Keratinocyte (primary cell): ENCODE measurements around the gene SNX30. TPM values are rescaled to one million over a fixed set of nuclear protein-coding genes. Genes with fewer than 3 reads are reported as not detected.
A peak's percentile ranks its signal among the peaks of the same experiment; 100 is the strongest.

Experiments
- DNase-seq: peaks from one replicate; pipeline ENCODE4 v3.0.0-alpha.2; 2011; ENCODE audit warnings: low read depth, missing footprints, low spot score
- FAIRE-seq: peaks from 2 replicates; lab custom pipeline; 2011; peaks lifted over from hg19 to GRCh38; lab: Jason Lieb, UNC
- H2AFZ ChIP-seq: 2 replicates; pipeline ENCODE4 v1.6.0; 2012; ENCODE audit warnings: low read length, control low read depth, inconsistent platforms; ENCODE audit not compliant: control insufficient read depth
- H3K27ac ChIP-seq: 2 replicates; pipeline ENCODE4 v1.5.1; 2011; ENCODE audit warnings: low read length; ENCODE audit not compliant: control insufficient read depth, insufficient read depth
- H3K27me3 ChIP-seq: 3 replicates; pipeline ENCODE4 v1.6.0; 2011; ENCODE audit warnings: low read length; ENCODE audit not compliant: control insufficient read depth, insufficient read depth; ENCODE audit errors: extremely low read depth
- H3K36me3 ChIP-seq, 2 experiments: 2 replicates in 1 of 2; 3 replicates in 1 of 2; pipeline ENCODE4 v1.5.1; 2011; ENCODE audit warnings: low read length in 2 of 2, mild to moderate bottlenecking in 1 of 2; ENCODE audit not compliant: control insufficient read depth in 2 of 2, insufficient read depth in 2 of 2; ENCODE audit errors: extremely low read depth in 1 of 2
- H3K4me1 ChIP-seq: 3 replicates; pipeline ENCODE4 v1.5.1; 2011; ENCODE audit warnings: low read length; ENCODE audit not compliant: control insufficient read depth, insufficient read depth; ENCODE audit errors: extremely low read depth
- H3K4me2 ChIP-seq: 3 replicates; pipeline ENCODE4 v1.6.0; 2011; ENCODE audit warnings: low read depth, low read length; ENCODE audit not compliant: control insufficient read depth, insufficient read depth; ENCODE audit errors: extremely low read depth
- H3K4me3 ChIP-seq, 3 experiments: fragments of 200-600 bp in 1 of 3; sonication (generic) in 1 of 3; 2 replicates in 2 of 3; 3 replicates in 1 of 3; pipeline ENCODE4 v1.5.1; 2011 to 2016; ENCODE audit warnings: low read length in 3 of 3, mild to moderate bottlenecking in 3 of 3, control low read depth in 2 of 3, inconsistent platforms in 1 of 3, low read depth in 1 of 3, mixed read lengths in 1 of 3, mixed run types in 1 of 3, moderate library complexity in 1 of 3; ENCODE audit not compliant: control insufficient read depth in 2 of 3, insufficient read depth in 2 of 3; ENCODE audit errors: extremely low read depth in 1 of 3
- H3K79me2 ChIP-seq: 2 replicates; pipeline ENCODE4 v1.6.0; 2012; ENCODE audit warnings: low read length; ENCODE audit not compliant: control insufficient read depth, insufficient read depth
- H3K9ac ChIP-seq: 3 replicates; pipeline ENCODE4 v1.6.0; 2011; ENCODE audit warnings: low read length; ENCODE audit not compliant: control insufficient read depth, insufficient read depth; ENCODE audit errors: extremely low read depth
- H3K9me1 ChIP-seq: 3 replicates; pipeline ENCODE4 v1.6.0; 2011; ENCODE audit warnings: low read length; ENCODE audit not compliant: control insufficient read depth, insufficient read depth; ENCODE audit errors: extremely low read depth
- H3K9me3 ChIP-seq: 2 replicates; pipeline ENCODE4 v1.5.1; 2012; ENCODE audit warnings: low read depth, low read length; ENCODE audit not compliant: control insufficient read depth
- H4K20me1 ChIP-seq: 3 replicates; pipeline ENCODE4 v1.6.0; 2011; ENCODE audit warnings: low read length; ENCODE audit not compliant: control insufficient read depth, insufficient read depth; ENCODE audit errors: extremely low read depth
- EZH2 ChIP-seq: IDR thresholded peaks from one replicate; pipeline ENCODE4 v1.6.1; 2012; ENCODE audit warnings: inconsistent platforms, mild to moderate bottlenecking, low read length, moderate library complexity
- dilution Hi-C: fragments of 300-500 bp; cut with MboI; formaldehyde crosslinking; loops from one replicate; pipeline ENCODE4 v1.7.0; 2020; ENCODE audit warnings: low sequenced_read_pairs; ENCODE audit not compliant: extremely low pct_ligation_motif_present
- polyA plus RNA-seq, 5 experiments: library from polyadenylated mRNA; depleted of rRNA in 3 of 5; stranded (reverse) in 3 of 5; stranded (forward) in 1 of 5; unstranded in 1 of 5; fragments of >200 nt; gene quantifications; 1 replicate in 1 of 5; 2 replicates in 3 of 5; 3 replicates in 1 of 5; pipeline versions ENCODE4 v1.2.1 to v1.2.3, GENCODE V29; 2011 to 2012; ENCODE audit warnings: missing spikeins in 2 of 5, low read depth in 1 of 5, low replicate concordance in 1 of 5
- TF ChIP-seq, protein P1 (sequence below), 3 experiments: IDR thresholded peaks in 1 of 3; conservative IDR thresholded peaks in 1 of 3; optimal IDR thresholded peaks in 1 of 3; 2 replicates in 2 of 3; 3 replicates in 1 of 3; pipeline versions ENCODE3 to v1.5.1; 2011; ENCODE audit warnings: low read length in 3 of 3, mild to moderate bottlenecking in 3 of 3, moderate library complexity in 2 of 3, control low read depth in 1 of 3, inconsistent platforms in 1 of 3; ENCODE audit not compliant: insufficient read depth in 2 of 3; ENCODE audit errors: extremely low read depth in 1 of 3

SNX30 gene
- polyA plus RNA-seq, 1 donor (not counting 4 experiments of a cell fraction or from before 2014, with no cell fraction given): 9.0 TPM

GRCh38 chr9:112914524-112914923, 164.0 kb downstream of the SNX30 start:
- dilution Hi-C loops: no loop called here
- Histone ChIP-seq H3K36me3 (no peaks in the 10 kb centered on the region), H3K4me3 (no peak overlapping the region), H3K79me2 (no peaks in the 10 kb centered on the region), H3K4me2 (no peak overlapping the region), H3K27ac (no peak overlapping the region), H3K9me1 (no peaks in the 10 kb centered on the region), H3K4me1 (peaks cover 13% of the 10 kb centered on the region), H4K20me1 (no peaks in the 10 kb centered on the region), H2AFZ (no peak overlapping the region), H3K9ac (no peak overlapping the region), H3K9me3 (no peaks in the 10 kb centered on the region), H3K27me3 (no peaks in the 10 kb centered on the region)
- TF ChIP-seq, protein P1, sequence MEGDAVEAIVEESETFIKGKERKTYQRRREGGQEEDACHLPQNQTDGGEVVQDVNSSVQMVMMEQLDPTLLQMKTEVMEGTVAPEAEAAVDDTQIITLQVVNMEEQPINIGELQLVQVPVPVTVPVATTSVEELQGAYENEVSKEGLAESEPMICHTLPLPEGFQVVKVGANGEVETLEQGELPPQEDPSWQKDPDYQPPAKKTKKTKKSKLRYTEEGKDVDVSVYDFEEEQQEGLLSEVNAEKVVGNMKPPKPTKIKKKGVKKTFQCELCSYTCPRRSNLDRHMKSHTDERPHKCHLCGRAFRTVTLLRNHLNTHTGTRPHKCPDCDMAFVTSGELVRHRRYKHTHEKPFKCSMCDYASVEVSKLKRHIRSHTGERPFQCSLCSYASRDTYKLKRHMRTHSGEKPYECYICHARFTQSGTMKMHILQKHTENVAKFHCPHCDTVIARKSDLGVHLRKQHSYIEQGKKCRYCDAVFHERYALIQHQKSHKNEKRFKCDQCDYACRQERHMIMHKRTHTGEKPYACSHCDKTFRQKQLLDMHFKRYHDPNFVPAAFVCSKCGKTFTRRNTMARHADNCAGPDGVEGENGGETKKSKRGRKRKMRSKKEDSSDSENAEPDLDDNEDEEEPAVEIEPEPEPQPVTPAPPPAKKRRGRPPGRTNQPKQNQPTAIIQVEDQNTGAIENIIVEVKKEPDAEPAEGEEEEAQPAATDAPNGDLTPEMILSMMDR (optimal IDR thresholded peaks at IDR 0.05 in 1 of 3, IDR thresholded peaks at IDR 0.05 in 1 of 3, conservative IDR thresholded peaks at IDR 0.05 in 1 of 3; ENCODE audit: extremely low read depth in 1 of 3, insufficient read depth in 2 of 3, low read length in 3 of 3): no peak
- no peak for TF ChIP-seq EZH2
- FAIRE-seq (no peak), DNase-seq (no peak)

GRCh38 chr9:112917047-112917986, 166.8 kb downstream of the SNX30 start:
- DNase-seq: no peak
- no peak overlapping the region for H3K27ac ChIP-seq
- no peaks in the 10 kb centered on the region for H3K79me2 ChIP-seq
- H3K4me2 ChIP-seq: peak overlapping the region; percentile 8
- no peak overlapping the region for H3K4me3 ChIP-seq
- H3K27me3 ChIP-seq: no peaks in the 10 kb centered on the region
- no peak overlapping the region for H3K9ac ChIP-seq
- no peak overlapping the region for H2AFZ ChIP-seq
- peak; percentile 74 for FAIRE-seq
- H3K9me1 ChIP-seq: no peaks in the 10 kb centered on the region
- dilution Hi-C loops: no loop called here
- TF ChIP-seq EZH2: no peak
- TF ChIP-seq, protein P1 (optimal IDR thresholded peaks at IDR 0.05 in 1 of 3, IDR thresholded peaks at IDR 0.05 in 1 of 3, conservative IDR thresholded peaks at IDR 0.05 in 1 of 3; ENCODE audit: extremely low read depth in 1 of 3, insufficient read depth in 2 of 3, low read length in 3 of 3): no peak
- no peaks in the 10 kb centered on the region for H3K9me3 ChIP-seq
- H3K36me3 ChIP-seq: no peaks in the 10 kb centered on the region
- peaks cover 13% of the 10 kb centered on the region for H3K4me1 ChIP-seq
- H4K20me1 ChIP-seq: no peaks in the 10 kb centered on the region
